HL-60 (cell line): ENCODE results near the gene SEPTIN10.

Experiments used
- DNase-seq, 2 experiments: peaks; one replicate each; pipeline ENCODE4 v3.0.0-alpha.2; 2010 to 2020; ENCODE audit warnings: low read depth in 1 of 2, low spot score in 1 of 2
- H3K27ac ChIP-seq: fragments of 250-450 bp; sonication (Bioruptor Pico); replicated peaks from 2 replicates; pipeline ENCODE4 v1.5.1; 2020; ENCODE audit warnings: mild to moderate bottlenecking, moderate library complexity
- H3K27me3 ChIP-seq: fragments of 250-450 bp; sonication (Bioruptor Pico); 2 replicates; pipeline ENCODE4 v1.5.1; 2021; ENCODE audit warnings: mild to moderate bottlenecking, moderate library complexity; ENCODE audit not compliant: insufficient read depth, poor library complexity, severe bottlenecking
- H3K4me3 ChIP-seq: replicated peaks from 2 replicates; pipeline ENCODE4 v1.5.1; 2011; ENCODE audit warnings: mild to moderate bottlenecking, control low read depth, low read length; ENCODE audit not compliant: insufficient read depth
- CTCF ChIP-seq: IDR thresholded peaks from one replicate; pipeline ENCODE4 v1.5.1; 2011; ENCODE audit warnings: low read length, control low read depth, inconsistent platforms; ENCODE audit not compliant: insufficient read depth
- GABPA ChIP-seq: IDR thresholded peaks from 2 replicates; pipeline ENCODE4 v1.6.1; 2012; ENCODE audit warnings: low read depth
- POLR2AphosphoS5 ChIP-seq: IDR thresholded peaks from 2 replicates; pipeline ENCODE4 v1.6.1; 2012; ENCODE audit warnings: low read depth
- REST ChIP-seq: IDR thresholded peaks from 2 replicates; pipeline ENCODE4 v1.6.1; 2012; ENCODE audit warnings: low read depth; ENCODE audit not compliant: insufficient replicate concordance
- SPI1 ChIP-seq: IDR thresholded peaks from 2 replicates; pipeline ENCODE4 v1.6.1; 2012; ENCODE audit warnings: low read depth, mild to moderate bottlenecking, borderline replicate concordance

Gene SEPTIN10

DNA sequence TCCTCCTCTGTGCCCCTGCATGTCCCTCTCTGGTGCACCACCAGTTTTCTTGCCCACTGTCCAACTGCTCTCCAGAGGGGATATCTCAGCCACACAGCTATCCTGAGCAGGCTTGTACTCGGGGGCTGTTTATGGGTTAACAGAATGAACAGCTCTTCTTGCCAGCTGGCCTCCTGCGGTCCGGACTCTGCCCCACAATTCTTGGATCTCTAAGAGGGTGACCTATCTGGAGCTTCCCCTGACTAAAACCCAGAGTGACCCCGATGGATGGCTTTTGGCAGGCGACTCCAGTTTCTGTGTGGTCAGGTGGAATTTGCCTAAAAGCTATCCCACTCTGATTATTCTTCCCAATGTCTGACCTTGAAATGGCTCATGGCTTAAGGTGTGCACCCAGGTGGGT lies 9.5 kb upstream of the SEPTIN10 start:
- DNase-seq: no peak
- no peak overlapping the region for H3K27ac ChIP-seq
- H3K4me3 ChIP-seq: no peak overlapping the region
- no peaks in the 10 kb centered on the region for H3K27me3 ChIP-seq
- TF ChIP-seq POLR2AphosphoS5 (no peak), CTCF (no peak), REST (no peak), GABPA (no peak), SPI1 (no peak)

DNA sequence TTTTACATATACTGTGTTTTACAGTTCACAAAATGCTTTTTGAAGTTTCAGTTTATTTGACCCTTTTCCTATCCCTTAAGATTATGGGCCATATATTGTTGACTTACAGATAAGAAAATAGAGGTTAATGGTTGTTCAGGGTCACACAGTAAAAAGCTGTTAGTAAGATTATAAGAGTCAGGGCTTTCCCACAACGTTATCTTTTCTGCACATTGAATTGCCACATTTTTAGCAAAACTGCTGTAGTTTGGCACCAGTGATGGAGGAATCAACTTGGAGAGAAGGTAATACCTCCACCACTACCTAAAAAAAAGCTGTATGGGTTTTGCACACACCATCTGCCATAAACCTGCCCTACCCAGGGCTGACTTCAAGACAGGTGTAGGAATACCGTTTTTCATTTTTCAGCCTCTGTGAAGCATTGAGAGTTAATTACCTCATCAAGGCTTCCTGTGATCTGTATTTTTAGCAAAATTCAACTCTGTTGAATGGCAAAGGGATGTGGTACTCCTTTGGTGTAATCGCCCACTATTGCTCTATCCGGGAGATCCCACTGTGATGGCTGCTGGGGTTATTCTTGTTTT lies 5.4 kb upstream of the SEPTIN10 start:
- TF ChIP-seq POLR2AphosphoS5 (no peak), SPI1 (no peak), CTCF (no peak), GABPA (no peak), REST (no peak)
- no peak overlapping the region for H3K4me3 ChIP-seq
- no peak overlapping the region for H3K27ac ChIP-seq
- H3K27me3 ChIP-seq: peaks cover 5% of the 10 kb centered on the region
- DNase-seq: no peak

DNA sequence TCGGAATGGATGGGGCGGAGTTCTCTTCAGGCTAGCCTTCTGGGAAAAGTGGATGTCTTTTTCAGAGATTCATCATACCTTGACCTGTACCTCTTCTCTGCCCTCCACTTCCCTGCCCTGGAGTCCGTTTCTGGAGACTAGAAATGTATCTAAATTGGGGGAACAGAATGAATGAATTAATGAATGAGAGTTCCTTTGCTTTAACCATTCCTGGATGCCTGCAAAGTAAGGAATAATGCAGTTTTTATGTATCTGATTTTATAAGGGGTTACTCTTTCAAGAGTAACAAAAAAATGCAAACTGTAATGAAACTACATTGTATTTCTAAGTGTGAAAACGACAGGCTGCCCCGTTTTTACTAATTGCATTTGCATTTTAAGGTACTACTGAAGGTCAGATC lies 2.4 kb upstream of the SEPTIN10 start:
- TF ChIP-seq GABPA: no peak
- no peak for TF ChIP-seq SPI1
- TF ChIP-seq REST: no peak
- TF ChIP-seq CTCF: no peak
- no peak for TF ChIP-seq POLR2AphosphoS5
- H3K4me3 ChIP-seq: no peak overlapping the region

More for the DNA sequence above, 2.4 kb upstream of the SEPTIN10 start:
- peaks cover 15% of the 10 kb centered on the region for H3K27me3 ChIP-seq
- no peak overlapping the region for H3K27ac ChIP-seq
- no peak for DNase-seq
